Cardiac muscle cell (in vitro differentiated cells and primary cell): ENCODE measurements around the gene TXNDC11. TPM values are rescaled to one million over a fixed set of nuclear protein-coding genes. Genes with fewer than 3 reads are reported as not detected.

Experiments
- DNase-seq, 2 donors: peaks; one replicate each; pipeline versions ENCODE4 v3.0.0 to v3.0.0-alpha.2; 2010 to 2017; ENCODE audit warnings: low read depth in 1 of 2, low spot score in 1 of 2
- H3K27ac ChIP-seq: fragments of 200-600 bp; sonication (generic); 2 replicates; pipeline ENCODE4 v1.5.1; 2016
- H3K27me3 ChIP-seq: fragments of 200-600 bp; sonication (generic); 2 replicates; pipeline ENCODE4 v1.6.0; 2016; ENCODE audit warnings: control low read depth
- H3K36me3 ChIP-seq: fragments of 200-600 bp; sonication (generic); 2 replicates; pipeline ENCODE4 v1.5.1; 2016; ENCODE audit warnings: control low read depth
- H3K4me1 ChIP-seq: fragments of 200-600 bp; sonication (generic); 2 replicates; pipeline ENCODE4 v1.8.1; 2017; ENCODE audit warnings: low read depth, mild to moderate bottlenecking, mixed run types
- H3K4me3 ChIP-seq: fragments of 200-600 bp; sonication (generic); 2 replicates; pipeline ENCODE4 v1.5.1; 2016; ENCODE audit warnings: mild to moderate bottlenecking
- H3K9me3 ChIP-seq: fragments of 200-600 bp; sonication (generic); 2 replicates; pipeline ENCODE4 v1.5.1; 2017; ENCODE audit warnings: low read depth, mild to moderate bottlenecking, control low read depth
- CTCF ChIP-seq: IDR thresholded peaks from 2 replicates; pipeline ENCODE4 v1.5.1; 2012; ENCODE audit warnings: low read depth, mild to moderate bottlenecking, low read length
- polyA plus RNA-seq: library from polyadenylated mRNA; unstranded; fragments of >200 nt; fragmentation: Nextera tagmentation; extraction: Ambion mirVana; gene quantifications from 2 replicates; pipeline ENCODE4 v1.2.1, GENCODE V29; 2016
- total RNA-seq: library from RNA; depleted of rRNA; stranded (reverse); fragments of >200 nt; gene quantifications from 2 replicates; pipeline ENCODE4 v1.2.3, GENCODE V29; 2016

Gene TXNDC11
- total and polyA plus RNA-seq, 2 experiments from 2014 or later: 26.6 to 43.0 TPM

- DNase-seq: no peak
- no peak overlapping the region for H3K27ac ChIP-seq
- no peak for TF ChIP-seq CTCF
- H3K36me3 ChIP-seq: peaks cover 56% of the 10 kb centered on the region
- no peaks in the 10 kb centered on the region for H3K4me1 ChIP-seq
- H3K4me3 ChIP-seq: no peak overlapping the region
- H3K27me3 ChIP-seq: no peaks in the 10 kb centered on the region
- no peaks in the 10 kb centered on the region for H3K9me3 ChIP-seq
Measured at GRCh38 chr16:11687601-11688519, 54.8 kb downstream of the TXNDC11 start.

- peaks cover 63% of the 10 kb centered on the region for H3K36me3 ChIP-seq
- no peak for TF ChIP-seq CTCF
- no peak overlapping the region for H3K27ac ChIP-seq
Measured at GRCh38 chr16:11686713-11687380, 55.8 kb downstream of the TXNDC11 start.

GRCh38 chr16:11685844-11686618 is 56.6 kb downstream of the TXNDC11 start:
- Histone ChIP-seq H3K27me3 (no peaks in the 10 kb centered on the region), H3K27ac (no peak overlapping the region), H3K36me3 (peaks cover 55% of the 10 kb centered on the region), H3K4me3 (no peak overlapping the region), H3K4me1 (no peaks in the 10 kb centered on the region), H3K9me3 (no peaks in the 10 kb centered on the region)
- no peak for TF ChIP-seq CTCF
- no peak for DNase-seq

More at GRCh38 chr16:11686713-11687380, 55.8 kb downstream of the TXNDC11 start:
- no peaks in the 10 kb centered on the region for H3K27me3 ChIP-seq
- H3K4me3 ChIP-seq: no peak overlapping the region
- no peaks in the 10 kb centered on the region for H3K4me1 ChIP-seq
- DNase-seq: no peak
- H3K9me3 ChIP-seq: no peaks in the 10 kb centered on the region

- Histone ChIP-seq H3K27me3 (no peaks in the 10 kb centered on the region), H3K4me3 (no peak overlapping the region), H3K36me3 (peaks cover 46% of the 10 kb centered on the region), H3K9me3 (no peaks in the 10 kb centered on the region), H3K27ac (no peak overlapping the region), H3K4me1 (no peaks in the 10 kb centered on the region)
- no peak for TF ChIP-seq CTCF
- no peak for DNase-seq
Measured at GRCh38 chr16:11684231-11685025, 58.2 kb downstream of the TXNDC11 start.

- H3K27me3 ChIP-seq: no peaks in the 10 kb centered on the region
- H3K36me3 ChIP-seq: peaks cover 49% of the 10 kb centered on the region
- TF ChIP-seq CTCF: no peak
- peaks cover 8% of the 10 kb centered on the region for H3K4me1 ChIP-seq
- no peak overlapping the region for H3K27ac ChIP-seq
- DNase-seq: no peak
- no peak overlapping the region for H3K4me3 ChIP-seq
- no peaks in the 10 kb centered on the region for H3K9me3 ChIP-seq
Measured at GRCh38 chr16:11683145-11683544, 59.5 kb downstream of the TXNDC11 start.
